PC-3 (cell line): ENCODE measurements around the gene ANKRD35. TPM values are rescaled to one million over a fixed set of nuclear protein-coding genes. Genes with fewer than 3 reads are reported as not detected.

Experiments
- ATAC-seq: fragments of 200-7000 bp; cut with Tn5 transposase; 2 replicates; pipeline ENCODE4 v1.9.1; 2020; ENCODE audit warnings: mild to moderate bottlenecking, moderate library complexity
- BruUV-seq: library from RNA; stranded (reverse); fragments of 400-500 nt; replicated peaks from 2 replicates; lab custom pipeline; 2021; lab: Mats Ljungman, UMichigan
- CTCF ChIA-PET: fragments of 300-600 bp; sonication (Branson Sonifier 250); formaldehyde crosslinking; loops from one replicate; lab custom pipeline; 2022; ENCODE audit warnings: antibody characterized with exemption; lab: Charles Lee
- POLR2A ChIA-PET: fragments of 300-600 bp; sonication (Branson Sonifier 250); formaldehyde crosslinking; loops from one replicate; lab custom pipeline; 2022; ENCODE audit warnings: antibody characterized with exemption; ENCODE audit not compliant: unreplicated experiment; lab: Charles Lee
- DNase-seq: peaks from one replicate; pipeline ENCODE4 v3.0.0-alpha.2; 2015
- H2AFZ ChIP-seq: fragments of 300-600 bp; sonication (generic); 2 replicates; pipeline ENCODE4 v1.6.0; 2016; ENCODE audit warnings: antibody characterized with exemption, low read length
- H3F3A ChIP-seq: fragments of 300-600 bp; sonication (generic); one replicate; pipeline ENCODE4 v1.6.0; 2017; ENCODE audit warnings: antibody characterized with exemption, low read length, control low read depth, mild to moderate bottlenecking; ENCODE audit not compliant: unreplicated experiment
- H3K27ac ChIP-seq: fragments of 300-600 bp; sonication (generic); 2 replicates; pipeline ENCODE4 v1.5.1; 2016; ENCODE audit warnings: mild to moderate bottlenecking, low read length
- H3K27me3 ChIP-seq: fragments of 300-600 bp; sonication (generic); 2 replicates; pipeline ENCODE4 v1.6.1; 2016; ENCODE audit warnings: low read length, mixed read lengths
- H3K36me3 ChIP-seq: fragments of 300-600 bp; sonication (generic); 2 replicates; pipeline ENCODE4 v1.6.1; 2016; ENCODE audit warnings: low read depth, mixed run types, low read length, mixed read lengths
- H3K4me1 ChIP-seq: fragments of 300-600 bp; sonication (generic); 2 replicates; pipeline ENCODE4 v1.5.1; 2016; ENCODE audit warnings: low read length; ENCODE audit not compliant: insufficient read depth
- H3K4me2 ChIP-seq: fragments of 300-600 bp; sonication (generic); 2 replicates; pipeline ENCODE4 v1.6.0; 2016; ENCODE audit warnings: low read length
- H3K4me3 ChIP-seq: fragments of 300-600 bp; sonication (generic); 2 replicates; pipeline ENCODE4 v1.5.1; 2016; ENCODE audit warnings: mild to moderate bottlenecking, low read length, mixed read lengths
- H3K79me2 ChIP-seq: fragments of 300-600 bp; sonication (generic); 2 replicates; pipeline ENCODE4 v1.6.1; 2017; ENCODE audit warnings: low read length, mixed read lengths
- H3K9ac ChIP-seq: fragments of 300-600 bp; sonication (generic); 2 replicates; pipeline ENCODE4 v1.6.0; 2016; ENCODE audit warnings: mild to moderate bottlenecking, low read length
- H3K9me2 ChIP-seq: fragments of 300-600 bp; sonication (generic); replicated peaks from 2 replicates; pipeline ENCODE4 v1.6.1; 2016; ENCODE audit warnings: mixed run types, low read length, mixed read lengths
- H3K9me3 ChIP-seq: fragments of 300-600 bp; sonication (generic); 2 replicates; pipeline ENCODE4 v1.6.1; 2016; ENCODE audit warnings: low read length, mixed read lengths
- H4K20me1 ChIP-seq: fragments of 300-600 bp; sonication (generic); 2 replicates; pipeline ENCODE4 v1.6.1; 2016; ENCODE audit warnings: low read length, mixed read lengths
- EZH2 ChIP-seq: fragments of 300-600 bp; sonication (generic); IDR thresholded peaks from one replicate; pipeline ENCODE4 v1.6.1; 2017; ENCODE audit warnings: antibody characterized with exemption, mild to moderate bottlenecking, low read length; ENCODE audit not compliant: unreplicated experiment
- EZH2phosphoT487 ChIP-seq: fragments of 300-600 bp; sonication (generic); IDR thresholded peaks from 2 replicates; pipeline ENCODE4 v1.6.1; 2018; ENCODE audit warnings: mild to moderate bottlenecking, antibody characterized with exemption, low read length, borderline replicate concordance
- intact Hi-C: fragments of 100-400 bp; cut with micrococcal nuclease; formaldehyde crosslinking; loops from 2 replicates; pipeline ENCODE4 v1.9.0; 2023
- total RNA-seq: library from RNA; depleted of rRNA; stranded (reverse); fragments of >200 nt; gene quantifications from 2 replicates; pipeline ENCODE4 v1.2.3, GENCODE V29; 2014
- TF ChIP-seq, protein P1 (sequence below): fragments of 300-600 bp; sonication (generic); conservative IDR thresholded peaks from 2 replicates; pipeline ENCODE4 v1.5.1; 2017; ENCODE audit warnings: antibody characterized with exemption, low read depth, mild to moderate bottlenecking, low read length

ANKRD35 gene
- total RNA-seq, 1 experiment from 2014 or later: 0.07 TPM

DNA sequence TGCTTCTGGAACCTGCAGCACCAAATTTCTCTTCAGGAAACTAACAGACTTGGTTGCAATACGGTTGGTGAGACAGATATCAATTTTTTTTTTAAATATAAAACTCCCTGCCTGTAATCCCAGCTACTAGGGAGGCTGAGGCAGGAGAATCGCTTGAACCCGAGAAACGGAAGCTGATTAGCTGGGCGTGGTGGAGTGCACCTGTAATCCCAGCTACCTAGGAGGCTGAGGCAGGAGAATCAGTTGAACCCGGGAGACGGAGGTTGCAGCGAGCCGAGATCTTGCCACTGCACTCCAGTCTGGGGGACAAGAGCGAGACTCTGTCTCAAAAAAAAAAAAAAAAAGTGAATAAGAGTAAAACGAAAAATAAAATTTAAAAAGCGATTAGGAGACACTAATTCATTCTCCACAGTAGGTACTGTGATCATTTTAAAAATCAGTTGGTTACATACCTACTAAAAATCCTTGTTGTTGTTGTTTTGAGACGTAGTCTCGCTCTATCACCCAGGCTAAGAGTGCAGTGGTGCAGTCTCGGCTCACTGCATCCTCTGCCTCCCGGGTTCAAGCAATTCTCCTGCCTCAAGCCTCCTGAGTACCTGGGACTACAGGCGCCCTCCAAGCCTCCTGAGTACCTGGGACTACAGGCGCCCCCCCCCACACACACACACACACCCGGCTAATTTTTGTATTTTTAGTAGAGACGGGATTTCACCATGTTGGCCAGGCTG is 42.4 kb upstream of the ANKRD35 start:
- Histone ChIP-seq H3K79me2 (peaks cover 23% of the 10 kb centered on the region), H3K36me3 (peaks cover 14% of the 10 kb centered on the region), H4K20me1 (peaks cover 7% of the 10 kb centered on the region; the same call in 1 of the 2 replicates), H3K9ac (peak overlapping the region; percentile 97), H3F3A (no peaks in the 10 kb centered on the region), H3K9me2 (no peaks in the 10 kb centered on the region), H3K4me3 (peak overlapping the region; percentile 75), H2AFZ (peak overlapping the region; percentile 80), H3K27ac (peak overlapping the region; percentile 83), H3K4me1 (peaks cover 13% of the 10 kb centered on the region), H3K4me2 (peak overlapping the region; percentile 94), H3K27me3 (no peaks in the 10 kb centered on the region), H3K9me3 (no peaks in the 10 kb centered on the region)
- TF ChIP-seq, protein P1, sequence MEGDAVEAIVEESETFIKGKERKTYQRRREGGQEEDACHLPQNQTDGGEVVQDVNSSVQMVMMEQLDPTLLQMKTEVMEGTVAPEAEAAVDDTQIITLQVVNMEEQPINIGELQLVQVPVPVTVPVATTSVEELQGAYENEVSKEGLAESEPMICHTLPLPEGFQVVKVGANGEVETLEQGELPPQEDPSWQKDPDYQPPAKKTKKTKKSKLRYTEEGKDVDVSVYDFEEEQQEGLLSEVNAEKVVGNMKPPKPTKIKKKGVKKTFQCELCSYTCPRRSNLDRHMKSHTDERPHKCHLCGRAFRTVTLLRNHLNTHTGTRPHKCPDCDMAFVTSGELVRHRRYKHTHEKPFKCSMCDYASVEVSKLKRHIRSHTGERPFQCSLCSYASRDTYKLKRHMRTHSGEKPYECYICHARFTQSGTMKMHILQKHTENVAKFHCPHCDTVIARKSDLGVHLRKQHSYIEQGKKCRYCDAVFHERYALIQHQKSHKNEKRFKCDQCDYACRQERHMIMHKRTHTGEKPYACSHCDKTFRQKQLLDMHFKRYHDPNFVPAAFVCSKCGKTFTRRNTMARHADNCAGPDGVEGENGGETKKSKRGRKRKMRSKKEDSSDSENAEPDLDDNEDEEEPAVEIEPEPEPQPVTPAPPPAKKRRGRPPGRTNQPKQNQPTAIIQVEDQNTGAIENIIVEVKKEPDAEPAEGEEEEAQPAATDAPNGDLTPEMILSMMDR: no peak
- TF ChIP-seq EZH2: no peak
- no peak for TF ChIP-seq EZH2phosphoT487
- intact Hi-C loops: loop anchor here (1.0 to 2.0 kb wide), 5 partner anchors 9 to 85 kb away; partner anchors contain the start of gene PIAS3
- TSS peak; percentile 97 for BruUV-seq
- ChIA-PET POLR2A (interaction anchor here (0.6 to 1.3 kb wide), 7 partner anchors 17 to 69 kb away, joined by 3 to 12 read pairs (median 6); partner anchors contain the start of genes ANKRD34A, LIX1L, PIAS3 and POLR3GL), CTCF (interaction anchor here (0.5 to 1.4 kb wide), 3 partner anchors 30 to 40 kb away, joined by 6 to 8 read pairs (median 7); partner anchors contain the start of gene LIX1L)
- ATAC-seq (no peak), DNase-seq (no peak)

DNA sequence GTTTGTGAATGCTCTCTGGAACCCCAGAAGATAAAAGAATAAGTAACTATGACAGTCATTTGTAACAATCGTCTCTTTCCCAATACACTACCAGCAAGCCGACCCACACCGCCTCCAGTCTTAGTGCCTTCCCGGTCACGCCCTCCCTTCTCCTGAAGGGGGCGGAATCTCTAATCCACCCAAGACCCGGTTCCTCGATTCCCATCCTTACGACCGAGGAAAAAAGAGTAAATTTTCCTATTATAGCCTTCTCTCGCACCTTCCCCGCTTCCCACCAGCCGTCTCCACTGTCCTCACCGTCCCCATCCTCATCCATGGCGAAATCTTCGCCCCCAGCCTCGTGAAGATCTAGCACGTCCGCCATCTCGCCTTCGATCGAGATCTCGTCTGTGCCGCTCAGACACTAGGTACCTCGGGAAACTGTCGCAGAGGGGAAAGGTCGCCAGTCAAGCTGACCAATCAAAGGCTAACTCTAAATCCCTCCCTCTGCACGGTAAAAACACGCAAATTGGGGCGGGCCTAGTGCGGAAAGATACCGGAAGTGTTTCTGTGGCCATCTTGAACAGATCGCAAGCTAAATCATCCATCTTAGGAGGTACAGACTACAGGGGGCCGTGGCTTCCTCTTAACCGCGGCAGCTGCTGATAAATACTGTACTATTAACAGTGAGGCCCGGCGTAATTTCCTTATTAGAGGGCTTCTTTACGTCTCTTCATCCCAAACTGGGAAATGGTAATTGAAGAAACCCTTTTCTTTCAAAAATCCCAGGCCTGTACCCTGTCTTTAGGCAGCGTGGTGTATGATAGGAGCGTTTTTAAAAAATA is 41.6 kb upstream of the ANKRD35 start, which contains the start of gene RBM8A:
TSS of gene RBM8A (minus strand) at position 422 of the 824 bp plus-strand sequence. CDS start at position 364, 58 bp downstream.
- H4K20me1 ChIP-seq: peaks cover 7% of the 10 kb centered on the region; the same call in 1 of the 2 replicates
- DNase-seq (peak; percentile 99), ATAC-seq (peak; percentile 99)
- peak within 1 kb of the TSS; percentile 75 for H3K4me3 ChIP-seq
- H3K79me2 ChIP-seq: peaks cover 23% of the 10 kb centered on the region
- H3K36me3 ChIP-seq: peaks cover 15% of the 10 kb centered on the region
- no peaks in the 10 kb centered on the region for H3K9me2 ChIP-seq
- BruUV-seq: no TSS peak
- no peaks in the 10 kb centered on the region for H3K27me3 ChIP-seq
- peak within 1 kb of the TSS; percentile 83 for H3K27ac ChIP-seq
- H3K9me3 ChIP-seq: no peaks in the 10 kb centered on the region
- H3F3A ChIP-seq: peaks cover 3% of the 10 kb centered on the region
- H3K9ac ChIP-seq: peak within 1 kb of the TSS; percentile 97
- ChIA-PET CTCF (interaction anchor here (1.0 to 1.4 kb wide), 2 partner anchors 31 to 35 kb away, joined by 6 to 8 read pairs; partner anchors contain the start of gene LIX1L), POLR2A (interaction anchor here (0.6 to 1.3 kb wide), 8 partner anchors 16 to 207 kb away, joined by 3 to 12 read pairs (median 6); partner anchors contain the start of genes ANKRD34A, LIX1L, PIAS3 and POLR3GL)
- H3K4me2 ChIP-seq: peak within 1 kb of the TSS; percentile 94
- H3K4me1 ChIP-seq: peaks cover 13% of the 10 kb centered on the region
- TF ChIP-seq, protein P1: peak; percentile 81
- no peak for TF ChIP-seq EZH2
- intact Hi-C loops: loop anchor here (1.0 to 2.0 kb wide), 5 partner anchors 8 to 86 kb away; partner anchors contain the start of gene PIAS3
- peak within 1 kb of the TSS; percentile 80 for H2AFZ ChIP-seq
